Fibroblast of the aortic adventitia (primary cell): ENCODE measurements around the gene ATP8A1. TPM values are rescaled to one million over a fixed set of nuclear protein-coding genes. Genes with fewer than 3 reads are reported as not detected.
"Not testable (repeated sequence)": the region's sequence is repeated elsewhere in the genome, so short reads cannot be mapped to it uniquely, and the experiment has no call there.

ENCODE experiments used
- DNase-seq: peaks from one replicate; pipeline ENCODE4 v3.0.0-alpha.2; 2010; ENCODE audit warnings: low read depth
- H3K4me3 ChIP-seq: 2 replicates; pipeline ENCODE4 v1.5.1; 2011; ENCODE audit warnings: low read depth, mild to moderate bottlenecking, control low read depth, low read length, moderate library complexity
- CTCF ChIP-seq: IDR thresholded peaks from 2 replicates; pipeline ENCODE4 v1.5.1; 2011; ENCODE audit warnings: mild to moderate bottlenecking, low read length, control low read depth, inconsistent platforms; ENCODE audit not compliant: insufficient read depth
- total RNA-seq: library from RNA; depleted of rRNA; stranded (reverse); fragments of >200 nt; gene quantifications from 2 replicates; pipeline ENCODE4 v1.2.3, GENCODE V29; 2012; ENCODE audit warnings: low replicate concordance

ATP8A1 gene
- total RNA-seq, 1 donor = 7.5 TPM

GRCh38 chr4:42488554-42488953, 168.4 kb downstream of the ATP8A1 start:
- no peak for DNase-seq
- TF ChIP-seq CTCF = no peak
- no peak overlapping the region for H3K4me3 ChIP-seq

GRCh38 chr4:42488114-42488513, 168.8 kb downstream of the ATP8A1 start:
- TF ChIP-seq CTCF = no peak
- DNase-seq = no peak
- H3K4me3 ChIP-seq = no peak overlapping the region

GRCh38 chr4:42487230-42487629, 169.7 kb downstream of the ATP8A1 start:
- H3K4me3 ChIP-seq = no peak overlapping the region
- TF ChIP-seq CTCF = no peak
- DNase-seq = no peak

GRCh38 chr4:42486156-42486555, 170.7 kb downstream of the ATP8A1 start:
- DNase-seq, H3K4me3 ChIP-seq: not testable (repeated sequence)

- TF ChIP-seq CTCF = no peak
- H3K4me3 ChIP-seq = no peak overlapping the region
- no peak for DNase-seq
Measured at GRCh38 chr4:42484630-42485029, 172.3 kb downstream of the ATP8A1 start.

- TF ChIP-seq CTCF = no peak
- DNase-seq = peak; percentile 88
Measured at GRCh38 chr4:42483426-42484379, 173.2 kb downstream of the ATP8A1 start.

GRCh38 chr4:42482516-42483327, 174.2 kb downstream of the ATP8A1 start:
- no peak overlapping the region for H3K4me3 ChIP-seq
- no peak for TF ChIP-seq CTCF
- DNase-seq = peak; percentile 62

More at GRCh38 chr4:42483426-42484379, 173.2 kb downstream of the ATP8A1 start:
- H3K4me3 ChIP-seq = no peak overlapping the region
